ENCODE data around the gene PPFIBP2.

The PPFIBP2 gene

DNA sequence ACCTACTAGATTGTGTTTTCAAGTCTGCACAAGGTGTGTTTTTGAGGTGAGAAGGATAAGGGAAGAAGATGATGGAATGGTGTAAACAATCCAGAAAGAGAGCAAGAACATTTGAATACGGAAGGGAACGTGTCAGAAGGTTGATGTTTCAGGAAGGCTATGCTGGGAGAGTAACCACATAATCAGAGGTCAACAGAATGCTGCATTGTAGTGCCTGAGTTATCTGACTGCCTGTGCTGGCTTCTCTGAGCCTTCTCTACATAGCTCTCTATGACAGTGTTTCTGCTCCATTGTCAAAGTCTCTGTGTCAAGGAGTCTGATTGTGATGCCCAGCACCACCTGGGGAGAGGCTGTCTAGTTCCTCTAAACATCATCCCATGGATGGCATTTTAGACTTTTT is 85.4 kb downstream of the PPFIBP2 start:
- Histone ChIP-seq H3K79me2 (peaks cover 12% of the 10 kb centered on the region), H3K4me2 (ENCODE audit: low read length) (peak overlapping the region; percentile 27), H3K27ac (peak overlapping the region; percentile 97), H3K4me3 (ENCODE audit: low read depth, low read length) (peak overlapping the region; percentile 53), H3K4me1 (peaks cover 40% of the 10 kb centered on the region), H3K9ac (no peak overlapping the region), H2AFZ (no peak overlapping the region), H3K36me3 (ENCODE audit: control insufficient read depth, insufficient read depth, low read length) (no peaks in the 10 kb centered on the region), H3K9me3 (ENCODE audit: control insufficient read depth, low read length) (no peaks in the 10 kb centered on the region), H3K27me3 (ENCODE audit: control insufficient read depth, insufficient read depth, low read length) (no peaks in the 10 kb centered on the region)
- TF ChIP-seq, protein P1, sequence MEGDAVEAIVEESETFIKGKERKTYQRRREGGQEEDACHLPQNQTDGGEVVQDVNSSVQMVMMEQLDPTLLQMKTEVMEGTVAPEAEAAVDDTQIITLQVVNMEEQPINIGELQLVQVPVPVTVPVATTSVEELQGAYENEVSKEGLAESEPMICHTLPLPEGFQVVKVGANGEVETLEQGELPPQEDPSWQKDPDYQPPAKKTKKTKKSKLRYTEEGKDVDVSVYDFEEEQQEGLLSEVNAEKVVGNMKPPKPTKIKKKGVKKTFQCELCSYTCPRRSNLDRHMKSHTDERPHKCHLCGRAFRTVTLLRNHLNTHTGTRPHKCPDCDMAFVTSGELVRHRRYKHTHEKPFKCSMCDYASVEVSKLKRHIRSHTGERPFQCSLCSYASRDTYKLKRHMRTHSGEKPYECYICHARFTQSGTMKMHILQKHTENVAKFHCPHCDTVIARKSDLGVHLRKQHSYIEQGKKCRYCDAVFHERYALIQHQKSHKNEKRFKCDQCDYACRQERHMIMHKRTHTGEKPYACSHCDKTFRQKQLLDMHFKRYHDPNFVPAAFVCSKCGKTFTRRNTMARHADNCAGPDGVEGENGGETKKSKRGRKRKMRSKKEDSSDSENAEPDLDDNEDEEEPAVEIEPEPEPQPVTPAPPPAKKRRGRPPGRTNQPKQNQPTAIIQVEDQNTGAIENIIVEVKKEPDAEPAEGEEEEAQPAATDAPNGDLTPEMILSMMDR (IDR thresholded peaks at IDR 0.05), result no peak

DNA sequence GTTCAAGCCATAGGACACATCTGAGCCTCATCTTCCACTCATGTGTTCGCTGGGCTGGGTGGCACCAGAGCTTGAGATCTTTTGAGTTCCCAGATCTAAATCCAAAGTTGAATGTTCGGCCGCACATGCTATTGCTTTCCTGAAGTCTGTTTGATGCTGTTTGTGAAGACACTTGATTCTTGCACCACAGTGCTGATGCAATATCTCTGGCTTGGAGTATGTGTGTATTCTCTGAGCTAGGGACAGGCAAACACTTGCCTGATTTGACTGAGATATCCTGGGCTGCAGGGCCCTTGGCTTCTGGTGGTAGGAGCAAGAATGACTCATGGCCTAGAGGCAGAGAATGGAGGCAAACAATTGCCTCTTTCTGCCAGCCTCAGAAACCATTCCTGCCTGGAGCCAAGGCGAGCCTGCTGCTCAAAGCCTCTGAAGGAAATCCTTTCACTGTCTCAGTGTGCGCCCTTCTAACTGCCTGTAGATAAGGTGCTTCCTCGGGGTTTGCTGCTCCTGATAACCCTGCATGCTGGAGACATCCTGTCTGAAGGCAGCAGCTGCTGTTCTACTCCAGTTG is 86.5 kb downstream of the PPFIBP2 start:
- TF ChIP-seq, protein P1 (IDR thresholded peaks at IDR 0.05), result no peak
- Histone ChIP-seq H3K27ac (peak overlapping the region; percentile 63), H2AFZ (no peak overlapping the region), H3K9me3 (ENCODE audit: control insufficient read depth, low read length) (no peaks in the 10 kb centered on the region), H3K36me3 (ENCODE audit: control insufficient read depth, insufficient read depth, low read length) (no peaks in the 10 kb centered on the region), H3K27me3 (ENCODE audit: control insufficient read depth, insufficient read depth, low read length) (no peaks in the 10 kb centered on the region), H3K4me2 (ENCODE audit: low read length) (peak overlapping the region; percentile 31), H3K79me2 (peaks cover 12% of the 10 kb centered on the region), H3K4me1 (peaks cover 43% of the 10 kb centered on the region), H3K9ac (no peak overlapping the region), H3K4me3 (ENCODE audit: low read depth, low read length) (peak overlapping the region; percentile 5)

DNA sequence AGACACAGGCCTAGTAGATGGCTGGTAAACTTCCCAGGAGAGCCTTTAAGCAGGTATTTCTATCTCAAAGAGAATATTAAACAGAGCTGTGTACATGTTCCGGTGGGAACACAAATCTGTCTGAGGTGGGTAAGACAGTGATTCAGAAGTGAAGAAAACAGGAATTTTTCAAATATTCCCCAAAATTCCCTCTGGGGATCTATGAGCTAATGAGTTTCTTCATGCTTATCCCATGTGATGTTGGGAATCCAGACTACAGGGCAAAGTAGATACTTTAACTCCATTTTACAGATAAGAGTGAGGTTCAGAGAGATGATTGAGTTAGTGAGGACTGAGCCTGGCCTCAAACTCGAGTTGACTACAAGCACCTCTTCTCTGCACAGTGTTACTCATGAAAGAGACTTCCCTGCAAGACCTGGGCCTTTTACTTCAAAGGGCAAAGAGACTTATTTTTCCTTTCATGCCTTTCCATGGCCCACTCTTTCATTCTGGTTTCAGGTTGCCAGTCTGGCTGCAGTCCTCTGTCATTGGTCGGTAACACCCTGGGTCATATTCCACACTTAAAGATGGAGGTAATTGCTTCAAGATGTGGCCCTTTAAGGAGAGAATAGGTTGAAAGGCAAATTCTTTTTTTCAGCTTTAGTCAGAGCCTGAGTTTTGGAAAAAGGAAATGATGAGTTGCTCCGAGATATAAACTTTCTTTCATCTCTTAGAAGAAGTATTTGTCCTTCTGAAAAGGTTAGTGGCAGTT is 89.4 kb downstream of the PPFIBP2 start:
- Histone ChIP-seq H2AFZ (no peak overlapping the region), H3K36me3 (ENCODE audit: control insufficient read depth, insufficient read depth, low read length) (no peaks in the 10 kb centered on the region), H3K4me3 (ENCODE audit: low read depth, low read length) (no peak overlapping the region), H3K4me1 (peaks cover 39% of the 10 kb centered on the region), H3K9me3 (ENCODE audit: control insufficient read depth, low read length) (no peaks in the 10 kb centered on the region), H3K9ac (no peak overlapping the region), H3K27ac (peak overlapping the region; percentile 81), H3K4me2 (ENCODE audit: low read length) (no peak overlapping the region), H3K27me3 (ENCODE audit: control insufficient read depth, insufficient read depth, low read length) (no peaks in the 10 kb centered on the region), H3K79me2 (peaks cover 10% of the 10 kb centered on the region)
- TF ChIP-seq, protein P1 (IDR thresholded peaks at IDR 0.05), result no peak

DNA sequence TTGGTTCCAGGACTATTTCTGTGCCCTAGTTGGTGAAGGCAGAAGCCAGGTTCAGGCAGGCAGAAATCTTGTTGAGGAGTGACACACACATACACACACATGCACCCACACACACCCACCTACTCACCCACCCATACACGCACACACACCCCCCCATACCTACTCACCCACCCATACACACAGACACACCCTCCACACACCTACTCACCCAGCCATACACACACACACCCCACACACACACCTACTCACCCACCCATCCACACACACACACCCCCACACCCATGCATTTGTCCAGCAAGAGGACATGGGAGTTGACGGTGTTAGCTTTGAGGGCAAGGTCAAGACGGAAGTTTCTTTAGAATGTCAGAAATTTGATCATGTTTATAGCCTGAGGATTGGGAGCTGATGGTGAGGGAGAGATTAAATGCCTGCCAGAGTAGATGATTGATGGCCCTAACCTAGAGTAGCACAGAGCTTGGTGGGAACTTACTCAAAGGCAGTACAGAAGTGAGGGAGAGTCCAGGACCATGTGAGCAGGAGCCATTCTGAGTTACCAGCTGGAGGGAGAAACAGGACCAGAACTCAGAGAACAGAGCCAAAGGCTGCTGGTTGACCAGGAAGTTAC is 90.6 kb downstream of the PPFIBP2 start:
- Histone ChIP-seq H3K36me3 (ENCODE audit: control insufficient read depth, insufficient read depth, low read length) (no peaks in the 10 kb centered on the region), H3K4me2 (ENCODE audit: low read length) (peak overlapping the region; percentile 58), H3K4me3 (ENCODE audit: low read depth, low read length) (no peak overlapping the region), H3K4me1 (peaks cover 47% of the 10 kb centered on the region), H3K9ac (no peak overlapping the region), H3K27me3 (ENCODE audit: control insufficient read depth, insufficient read depth, low read length) (no peaks in the 10 kb centered on the region), H2AFZ (no peak overlapping the region), H3K9me3 (ENCODE audit: control insufficient read depth, low read length) (no peaks in the 10 kb centered on the region), H3K27ac (peak overlapping the region; percentile 81), H3K79me2 (peaks cover 12% of the 10 kb centered on the region)
- TF ChIP-seq, protein P1 (IDR thresholded peaks at IDR 0.05), result no peak
